DND-41 (cell line): Measurements from ENCODE around the gene POU3F2.

Experiments
- ATAC-seq: fragments of 200-7000 bp; cut with Tn5 transposase; 3 replicates; pipeline ENCODE4 v1.9.1; 2021; ENCODE audit warnings: low read depth; ENCODE audit not compliant: insufficient read depth
- DNase-seq: peaks from one replicate; pipeline ENCODE4 v3.0.0-alpha.2; 2020
- H2AFZ ChIP-seq: 2 replicates; pipeline ENCODE4 v1.6.0; 2012; ENCODE audit warnings: low read depth, low read length
- H3K27ac ChIP-seq: 2 replicates; pipeline ENCODE4 v1.5.1; 2012; ENCODE audit warnings: low read length, inconsistent platforms
- H3K27me3 ChIP-seq: fragments of 200-600 bp; sonication (generic); 2 replicates; pipeline ENCODE4 v1.6.0; 2012; ENCODE audit warnings: low read length, mild to moderate bottlenecking, inconsistent platforms; ENCODE audit not compliant: insufficient read depth, poor library complexity
- H3K36me3 ChIP-seq: 2 replicates; pipeline ENCODE4 v1.5.1; 2012; ENCODE audit warnings: low read length, inconsistent platforms; ENCODE audit not compliant: insufficient read depth
- H3K4me1 ChIP-seq: 2 replicates; pipeline ENCODE4 v1.5.1; 2012; ENCODE audit warnings: mild to moderate bottlenecking, low read length; ENCODE audit not compliant: insufficient read depth
- H3K4me2 ChIP-seq: 2 replicates; pipeline ENCODE4 v1.6.0; 2012; ENCODE audit warnings: mild to moderate bottlenecking, moderate library complexity, low read length, inconsistent platforms; ENCODE audit not compliant: insufficient read depth
- H3K4me3 ChIP-seq, 2 experiments: fragments of 200-600 bp in 1 of 2; shearing (Covaris generic) in 1 of 2; 2 replicates each; pipeline ENCODE4 v1.5.1; 2012 to 2016; ENCODE audit warnings: inconsistent platforms in 2 of 2, low read length in 2 of 2, mild to moderate bottlenecking in 2 of 2, low read depth in 1 of 2, moderate library complexity in 1 of 2
- H3K79me2 ChIP-seq: 2 replicates; pipeline ENCODE4 v1.6.0; 2012; ENCODE audit warnings: low read length, inconsistent platforms; ENCODE audit not compliant: insufficient read depth
- H3K9ac ChIP-seq: 2 replicates; pipeline ENCODE4 v1.6.0; 2012; ENCODE audit warnings: low read depth, mild to moderate bottlenecking, inconsistent platforms, low read length, moderate library complexity
- H3K9me3 ChIP-seq: 2 replicates; pipeline ENCODE4 v1.5.1; 2012; ENCODE audit warnings: low read length, moderate library complexity, mild to moderate bottlenecking, inconsistent platforms; ENCODE audit not compliant: insufficient read depth, severe bottlenecking
- H4K20me1 ChIP-seq: 2 replicates; pipeline ENCODE4 v1.6.0; 2012; ENCODE audit warnings: low read length; ENCODE audit not compliant: insufficient read depth
- CTCF ChIP-seq: IDR thresholded peaks from 2 replicates; pipeline ENCODE4 v1.5.1; 2012; ENCODE audit warnings: borderline replicate concordance, low read length, moderate library complexity, mild to moderate bottlenecking; ENCODE audit not compliant: poor library complexity, severe bottlenecking; ENCODE audit errors: extremely low read depth
- EZH2 ChIP-seq: IDR thresholded peaks from 3 replicates; pipeline ENCODE4 v1.6.1; 2012; ENCODE audit warnings: borderline replicate concordance, low read depth, mild to moderate bottlenecking, moderate library complexity, low read length, inconsistent platforms; ENCODE audit not compliant: severe bottlenecking

The POU3F2 gene

GRCh38 chr6:98824902-98825599, 9.3 kb upstream of the POU3F2 start:
- no peak overlapping the region for H3K9ac ChIP-seq
- no peak overlapping the region for H3K4me2 ChIP-seq
- no peaks in the 10 kb centered on the region for H3K27me3 ChIP-seq
- no peaks in the 10 kb centered on the region for H3K36me3 ChIP-seq
- no peaks in the 10 kb centered on the region for H4K20me1 ChIP-seq
- no peak overlapping the region for H2AFZ ChIP-seq
- no peak for TF ChIP-seq EZH2
- no peak for TF ChIP-seq CTCF
- ATAC-seq (no peak), DNase-seq (no peak)
- no peaks in the 10 kb centered on the region for H3K4me1 ChIP-seq
- H3K79me2 ChIP-seq, result no peaks in the 10 kb centered on the region
- H3K27ac ChIP-seq, result no peak overlapping the region
- H3K9me3 ChIP-seq, result no peaks in the 10 kb centered on the region
- no peak overlapping the region for H3K4me3 ChIP-seq

- Histone ChIP-seq H3K9ac (no peak overlapping the region), H3K9me3 (no peaks in the 10 kb centered on the region), H4K20me1 (no peaks in the 10 kb centered on the region), H3K4me3 (no peak overlapping the region), H2AFZ (no peak overlapping the region), H3K27me3 (no peaks in the 10 kb centered on the region), H3K36me3 (no peaks in the 10 kb centered on the region), H3K4me1 (no peaks in the 10 kb centered on the region), H3K27ac (no peak overlapping the region), H3K4me2 (no peak overlapping the region), H3K79me2 (no peaks in the 10 kb centered on the region)
- DNase-seq, result no peak
- TF ChIP-seq EZH2 (no peak), CTCF (no peak)
- no peak for ATAC-seq
Observed at GRCh38 chr6:98825600-98826230, 8.7 kb upstream of the POU3F2 start.

- Histone ChIP-seq H2AFZ (no peak overlapping the region), H3K4me2 (no peak overlapping the region), H4K20me1 (no peaks in the 10 kb centered on the region), H3K9me3 (no peaks in the 10 kb centered on the region), H3K9ac (no peak overlapping the region), H3K27ac (no peak overlapping the region), H3K36me3 (no peaks in the 10 kb centered on the region), H3K27me3 (no peaks in the 10 kb centered on the region), H3K4me1 (no peaks in the 10 kb centered on the region), H3K4me3 (no peak overlapping the region), H3K79me2 (no peaks in the 10 kb centered on the region)
- no peak for DNase-seq
- ATAC-seq, result no peak
- TF ChIP-seq EZH2, result no peak
- TF ChIP-seq CTCF, result no peak
Observed at GRCh38 chr6:98827295-98828159, 6.8 kb upstream of the POU3F2 start.
